IPS-11a (cell line): ENCODE results near the gene PGRMC2.

Experiments used
- H3K4me3 ChIP-seq: one replicate; pipeline ENCODE4 v1.5.1; 2013; ENCODE audit warnings: low read depth, low read length, control low read depth

PGRMC2 gene

GRCh38 chr4:128225148-128225547 lies 62.5 kb downstream of the PGRMC2 start:
- H3K4me3 ChIP-seq, result no peak overlapping the region

DNA sequence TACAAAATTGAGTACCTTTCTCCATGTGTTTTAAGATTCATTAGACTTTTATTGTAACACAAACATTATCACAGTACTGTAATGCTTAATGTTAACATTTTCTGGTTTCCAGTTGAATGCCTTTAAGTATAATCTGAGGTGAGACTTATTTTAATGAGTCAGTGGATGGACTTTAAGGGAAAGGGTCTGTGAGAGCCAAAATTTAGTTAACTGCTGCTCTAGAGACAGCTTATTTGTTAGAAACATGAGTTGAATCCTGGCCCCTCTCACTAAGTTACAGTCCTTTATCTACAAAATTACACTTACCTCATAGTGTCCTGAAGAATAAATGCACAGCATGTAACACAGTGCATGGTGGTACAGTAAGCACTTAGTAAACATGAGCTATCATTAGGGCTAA lies 66.0 kb downstream of the PGRMC2 start:
- H3K4me3 ChIP-seq, result no peak overlapping the region

DNA sequence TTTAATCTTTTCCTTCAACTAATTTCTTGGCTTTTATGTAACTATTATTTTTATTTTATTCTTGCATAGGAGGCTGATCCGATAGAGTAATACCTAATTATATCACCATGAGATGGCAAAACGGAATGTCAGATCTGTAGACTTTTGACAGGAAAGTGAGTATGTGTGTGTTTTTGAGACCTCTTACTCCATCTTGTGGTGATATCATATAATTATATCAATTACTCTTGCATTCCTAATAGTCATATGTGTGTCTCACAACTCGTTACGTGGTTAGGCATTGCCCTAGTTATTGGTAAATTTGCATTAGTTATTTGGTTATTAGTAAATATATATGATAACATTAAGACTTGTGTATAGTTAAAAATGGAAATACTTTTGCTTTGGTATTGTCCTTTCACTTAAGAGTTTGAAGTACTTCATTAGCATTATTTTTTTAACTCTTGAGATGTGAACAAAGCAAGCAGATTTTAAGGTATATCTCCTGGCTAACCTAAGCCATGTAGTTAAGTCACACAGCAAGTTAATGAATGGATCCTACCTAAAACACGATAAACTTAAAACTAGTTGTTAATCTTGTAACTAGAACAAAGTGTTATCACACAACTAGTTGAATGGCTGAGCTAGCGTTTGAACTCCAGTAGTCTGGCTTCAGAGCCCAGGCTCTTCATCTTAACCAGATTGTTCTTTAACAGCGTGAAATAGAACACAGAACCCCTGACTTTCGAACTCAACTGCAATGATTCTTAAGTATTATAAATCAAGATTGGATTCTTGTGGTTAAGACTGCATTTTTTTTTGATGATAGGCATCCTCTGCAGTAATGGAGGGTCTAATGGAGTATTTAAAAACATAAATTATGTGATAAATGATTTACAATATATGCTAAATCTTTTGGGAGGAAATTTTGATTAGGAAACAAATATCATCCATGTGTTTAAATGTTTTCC lies 67.1 kb downstream of the PGRMC2 start:
- no peak overlapping the region for H3K4me3 ChIP-seq
